MCF 10A (cell line): ENCODE measurements around the gene ERN2. TPM values are rescaled to one million over a fixed set of nuclear protein-coding genes. Genes with fewer than 3 reads are reported as not detected.

Source experiments
- BruUV-seq: library from RNA; stranded (reverse); fragments of 400-500 nt; replicated peaks from 2 replicates; lab custom pipeline; 2021; lab: Mats Ljungman, UMichigan
- CTCF ChIA-PET: fragments of 300-600 bp; sonication (Branson Sonifier 250); formaldehyde crosslinking; extraction: SDS; loops from one replicate; lab custom pipeline; 2021; ENCODE audit warnings: antibody characterized with exemption, inconsistent platforms; lab: Yijun Ruan, JAX
- POLR2A ChIA-PET: fragments of 300-600, 350-650 bp; sonication (Branson Sonifier 250); formaldehyde crosslinking; extraction: SDS; loops from one replicate; lab custom pipeline; 2020; ENCODE audit warnings: antibody characterized with exemption, inconsistent platforms; lab: Yijun Ruan, JAX
- DNase-seq: peaks from one replicate; pipeline ENCODE4 v3.0.0-alpha.2; 2018; ENCODE audit not compliant: unreplicated experiment
- H3K27ac Mint-ChIP-seq: one replicate; pipeline ENCODE4 v1.8.0; 2022; ENCODE audit warnings: mild to moderate bottlenecking, low read depth, mixed read lengths; ENCODE audit not compliant: unreplicated experiment
- H3K27me3 Mint-ChIP-seq: one replicate; pipeline ENCODE4 v1.8.0; 2022; ENCODE audit warnings: mixed read lengths; ENCODE audit not compliant: insufficient read depth, unreplicated experiment
- H3K36me3 Mint-ChIP-seq: one replicate; pipeline ENCODE4 v1.8.0; 2022; ENCODE audit warnings: mild to moderate bottlenecking, moderate library complexity, mixed read lengths; ENCODE audit not compliant: insufficient read depth, unreplicated experiment
- H3K4me1 Mint-ChIP-seq: one replicate; pipeline ENCODE4 v1.8.0; 2022; ENCODE audit warnings: mixed read lengths; ENCODE audit not compliant: insufficient read depth, unreplicated experiment
- H3K4me3 Mint-ChIP-seq: one replicate; pipeline ENCODE4 v1.8.0; 2022; ENCODE audit warnings: mild to moderate bottlenecking, moderate library complexity, mixed read lengths; ENCODE audit not compliant: unreplicated experiment
- H3K9me3 Mint-ChIP-seq: one replicate; pipeline ENCODE4 v1.8.0; 2022; ENCODE audit warnings: mixed read lengths; ENCODE audit not compliant: unreplicated experiment
- CTCF ChIP-seq: fragments of 200-600 bp; IDR thresholded peaks from one replicate; pipeline ENCODE4 v1.8.0; 2022; ENCODE audit warnings: antibody characterized with exemption, mild to moderate bottlenecking; ENCODE audit not compliant: unreplicated experiment
- intact Hi-C: fragments of 100-400 bp; cut with micrococcal nuclease; formaldehyde crosslinking; loops from 2 replicates; pipeline ENCODE4 v1.14.1; 2022
- total RNA-seq: library from RNA; stranded (reverse); gene quantifications from 2 replicates; pipeline ENCODE4 v1.2.3, GENCODE V29; 2022

Gene ERN2
- total RNA-seq, 1 experiment from 2014 or later: not detected

GRCh38 chr16:23734176-23734893 lies 21.3 kb upstream of the ERN2 start:
- ChIA-PET POLR2A (no interaction called here), CTCF (interaction anchor here (0.6 to 8.6 kb wide), 19 partner anchors 9 to 1255 kb away, joined by 3 to 83 read pairs (median 3); no protein-coding TSS in a partner anchor)
- peaks cover 22% of the 10 kb centered on the region for H3K27me3 Mint-ChIP-seq
- no peak overlapping the region for H3K4me3 Mint-ChIP-seq
- no peaks in the 10 kb centered on the region for H3K36me3 Mint-ChIP-seq
- intact Hi-C loops: loop anchor here (2.0 kb wide), 1 partner anchor 68 kb away; no protein-coding TSS in a partner anchor
- H3K9me3 Mint-ChIP-seq: no peaks in the 10 kb centered on the region
- TF ChIP-seq CTCF: no peak
- H3K27ac Mint-ChIP-seq: peak overlapping the region; percentile 27
- BruUV-seq: no TSS peak
- no peak for DNase-seq
- H3K4me1 Mint-ChIP-seq: peaks cover 13% of the 10 kb centered on the region

DNA sequence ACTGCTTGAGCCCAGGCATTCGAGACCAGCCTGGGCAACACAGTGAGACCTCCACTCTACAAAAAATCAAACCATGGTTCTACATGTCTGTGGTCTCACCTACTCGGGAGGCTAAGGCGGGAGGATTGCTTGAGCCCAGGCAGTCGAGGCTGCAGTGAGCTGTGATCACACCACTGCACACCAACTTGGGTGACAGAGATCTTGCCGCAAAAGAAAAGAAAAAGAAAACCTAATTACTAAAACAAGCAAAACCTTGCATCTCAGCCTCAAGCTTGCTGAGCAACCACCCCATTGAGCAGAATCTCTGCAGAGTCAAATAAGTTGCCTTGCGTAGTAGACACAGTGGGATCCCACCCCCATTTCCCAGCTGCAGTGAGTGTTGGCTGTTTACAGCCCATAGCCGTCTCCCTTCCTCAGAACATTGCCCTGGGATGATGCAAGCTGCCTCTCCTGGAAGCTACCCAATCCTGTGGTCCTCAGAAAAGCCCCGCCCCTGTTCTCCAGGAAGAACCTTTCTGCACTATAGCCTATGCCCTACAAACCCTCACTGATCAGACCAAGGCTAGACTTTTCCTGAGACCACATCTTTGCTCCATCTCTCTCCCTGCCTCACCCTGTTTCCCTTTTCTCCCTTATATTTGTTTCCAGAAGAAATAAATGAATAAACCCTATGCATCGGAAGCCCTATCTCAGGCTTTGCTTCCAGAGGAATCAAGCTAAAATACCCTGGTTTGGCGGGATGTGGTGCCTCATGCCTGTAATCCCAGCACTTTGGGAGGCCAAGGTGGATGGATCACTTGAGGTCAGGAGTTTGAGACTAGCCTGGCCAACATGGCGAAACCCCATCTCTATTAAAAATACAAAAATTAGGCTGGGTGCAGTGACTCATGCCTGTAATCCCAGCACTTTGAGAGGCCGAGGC lies 16.7 kb upstream of the ERN2 start:
- Mint-ChIP-seq H3K4me3 (no peak overlapping the region), H3K27ac (no peak overlapping the region), H3K36me3 (no peaks in the 10 kb centered on the region), H3K9me3 (no peaks in the 10 kb centered on the region), H3K27me3 (no peaks in the 10 kb centered on the region), H3K4me1 (peaks cover 14% of the 10 kb centered on the region)
- no TSS peak for BruUV-seq
- intact Hi-C loops: no loop called here
- no peak for TF ChIP-seq CTCF
- peak; percentile 78 for DNase-seq
- POLR2A ChIA-PET: no interaction called here
- CTCF ChIA-PET: interaction anchor here (0.6 to 8.6 kb wide), 8 partner anchors 40 to 775 kb away, joined by 3 to 83 read pairs (median 5); no protein-coding TSS in a partner anchor

GRCh38 chr16:23728112-23728477 lies 15.1 kb upstream of the ERN2 start:
- peak overlapping the region; percentile 34 for H3K4me3 Mint-ChIP-seq
- no TSS peak for BruUV-seq
- intact Hi-C loops: loop anchor here (1.0 kb wide), 1 partner anchor 171 kb away; the partner anchor contains the start of genes EARS2 and UBFD1
- no peaks in the 10 kb centered on the region for H3K27me3 Mint-ChIP-seq
- ChIA-PET CTCF (interaction anchor here (0.6 to 2.9 kb wide), 23 partner anchors 8 to 792 kb away, joined by 3 to 28 read pairs (median 3); partner anchors contain the start of gene PLK1), POLR2A (interaction anchor here (1.1 to 1.2 kb wide), 2 partner anchors 49 to 87 kb away, joined by 3 to 7 read pairs; partner anchors contain the start of genes DCTN5 and PALB2)
- TF ChIP-seq CTCF: peak; percentile 4
- peaks cover 14% of the 10 kb centered on the region for H3K4me1 Mint-ChIP-seq
- DNase-seq: peak; percentile 4
- no peak overlapping the region for H3K27ac Mint-ChIP-seq
- H3K36me3 Mint-ChIP-seq: no peaks in the 10 kb centered on the region
- H3K9me3 Mint-ChIP-seq: peaks cover 2% of the 10 kb centered on the region
